ENCODE measurements around the gene AIP.

Gene AIP

GRCh38 chr11:67468759-67469507, 13.9 kb upstream of the AIP start, which contains the start of gene TMEM134 (continued):
- TF ChIP-seq ZNF518A (tag by site-specific recombination; conservative IDR thresholded peaks at IDR 0.05; ENCODE audit: low read depth): no peak
- TF ChIP-seq ZNF677 (tag by site-specific recombination; IDR thresholded peaks at IDR 0.05): no peak
- TF ChIP-seq ZXDB (tag by site-specific recombination; IDR thresholded peaks at IDR 0.05): 0 out of 2 replicates have a peak, but pooled peaks have one; percentile 43
- no peak for TF ChIP-seq PRDM2 (tag by site-specific recombination; IDR thresholded peaks at IDR 0.05; ENCODE audit: borderline replicate concordance)
- TF ChIP-seq BCL11B (tag by site-specific recombination; IDR thresholded peaks at IDR 0.05; ENCODE audit: low read depth): peak; percentile 88; the same call in 1 of the 2 replicates
- TF ChIP-seq PRDM10 (tag by site-specific recombination; IDR thresholded peaks at IDR 0.05): no peak
- peak; percentile 57; the same call in 1 of the 2 replicates for TF ChIP-seq GLIS2 (tag by site-specific recombination; IDR thresholded peaks at IDR 0.05)
- TF ChIP-seq GLIS1 (tag by site-specific recombination; IDR thresholded peaks at IDR 0.05): no peak
- TF ChIP-seq ZNF639 (tag by site-specific recombination; IDR thresholded peaks at IDR 0.05): no peak
- no peak for TF ChIP-seq ZBTB21 (tag by site-specific recombination; IDR thresholded peaks at IDR 0.05)
- TF ChIP-seq ZNF26 (tag by site-specific recombination; IDR thresholded peaks at IDR 0.05): no peak
- TF ChIP-seq ZBTB7A (tag by site-specific recombination; IDR thresholded peaks at IDR 0.05; ENCODE audit: low read depth): no peak
- TF ChIP-seq ZNF354C (tag by site-specific recombination; IDR thresholded peaks at IDR 0.05; ENCODE audit: borderline replicate concordance, low read depth): no peak
- no peak for TF ChIP-seq ZNF140 (tag by site-specific recombination; IDR thresholded peaks at IDR 0.05)
- peak; percentile 54 for TF ChIP-seq YY1 (tag by site-specific recombination; IDR thresholded peaks at IDR 0.05)
- TF ChIP-seq SCRT1 (tag by site-specific recombination; IDR thresholded peaks at IDR 0.05; ENCODE audit: borderline replicate concordance): no peak
- TF ChIP-seq ZFHX2 (tag by site-specific recombination; conservative IDR thresholded peaks at IDR 0.05): 0 out of 2 replicates have a peak, but pooled peaks have one; percentile 43
- no peak for TF ChIP-seq KLF17 (tag by site-specific recombination; IDR thresholded peaks at IDR 0.05)
- no peak for TF ChIP-seq ZNF248 (tag by site-specific recombination; IDR thresholded peaks at IDR 0.05)

All from HEK293 (cell line).